IPS-18c (cell line): ENCODE data around the gene TLN1.

Experiments
- H3K4me3 ChIP-seq: 2 replicates; pipeline ENCODE4 v1.7.0; 2013; ENCODE audit warnings: low read depth, mild to moderate bottlenecking, low read length, moderate library complexity; ENCODE audit not compliant: insufficient read depth
- H3K9me3 ChIP-seq: one replicate; pipeline ENCODE4 v1.6.1; 2013; ENCODE audit warnings: mild to moderate bottlenecking, low read length, moderate library complexity; ENCODE audit not compliant: control insufficient read depth, insufficient read depth

Gene TLN1

DNA sequence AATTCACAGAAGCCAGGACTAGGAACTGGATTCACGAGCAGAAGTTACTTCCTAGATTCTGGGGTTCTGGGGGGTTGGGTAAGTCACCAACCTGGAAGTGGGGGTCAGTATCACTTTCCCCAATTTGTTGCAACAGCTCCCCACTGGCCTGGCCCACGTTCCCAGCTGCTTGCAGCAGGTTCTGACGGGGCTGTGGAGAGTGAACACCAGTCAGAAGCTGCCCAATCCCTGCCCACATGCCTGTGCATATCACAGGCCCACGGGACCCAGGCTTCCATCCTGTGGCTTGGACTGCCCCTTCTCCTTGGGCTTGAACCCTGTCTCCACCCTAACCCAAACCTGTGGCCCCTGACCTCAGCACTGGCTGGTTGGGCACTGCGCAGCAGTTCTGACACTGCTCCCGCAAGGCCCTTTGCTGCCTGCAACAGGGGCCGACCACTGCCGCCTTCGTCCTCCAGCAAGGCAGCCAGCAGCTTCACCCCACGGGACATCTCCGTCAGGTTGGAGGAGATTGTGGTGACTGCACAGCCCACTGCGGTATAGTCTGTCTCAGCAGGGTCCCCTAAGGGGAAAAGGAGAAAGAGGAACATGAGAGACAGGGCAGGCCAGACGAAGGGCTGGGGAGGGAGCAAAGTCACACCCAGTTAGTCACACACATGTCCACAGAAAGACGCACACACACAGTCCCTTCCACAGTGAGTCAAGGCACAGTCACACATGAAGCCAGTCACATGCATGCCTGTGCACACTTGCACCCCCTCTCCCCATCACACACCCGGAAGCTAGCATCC is 13.1 kb downstream of the TLN1 start:
- Histone ChIP-seq H3K4me3 (no peak overlapping the region), H3K9me3 (no peaks in the 10 kb centered on the region)

- Histone ChIP-seq H3K4me3 (no peak overlapping the region), H3K9me3 (no peaks in the 10 kb centered on the region)
Observed at GRCh38 chr9:35717132-35717870, 14.7 kb downstream of the TLN1 start.

DNA sequence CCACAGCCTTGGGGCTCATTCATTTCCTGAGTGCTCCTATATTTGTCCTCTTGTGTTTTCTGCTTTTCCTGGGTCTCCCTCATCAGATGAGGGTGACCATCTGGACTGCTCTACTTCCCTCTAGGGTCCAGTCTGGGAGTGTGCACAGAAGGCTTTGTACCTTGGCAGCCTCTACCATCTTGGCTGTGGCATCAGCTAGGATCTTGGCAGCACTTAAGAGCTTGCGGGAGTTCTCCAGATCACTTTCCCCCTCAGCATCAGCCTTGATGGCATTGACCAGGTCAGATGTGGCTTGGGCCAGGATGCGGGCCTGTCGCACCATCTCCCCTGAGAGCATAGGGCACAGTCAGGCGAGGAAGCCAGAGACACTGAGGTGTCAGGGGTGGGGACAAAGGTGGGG is 15.8 kb downstream of the TLN1 start:
- no peak overlapping the region for H3K4me3 ChIP-seq
- no peaks in the 10 kb centered on the region for H3K9me3 ChIP-seq

DNA sequence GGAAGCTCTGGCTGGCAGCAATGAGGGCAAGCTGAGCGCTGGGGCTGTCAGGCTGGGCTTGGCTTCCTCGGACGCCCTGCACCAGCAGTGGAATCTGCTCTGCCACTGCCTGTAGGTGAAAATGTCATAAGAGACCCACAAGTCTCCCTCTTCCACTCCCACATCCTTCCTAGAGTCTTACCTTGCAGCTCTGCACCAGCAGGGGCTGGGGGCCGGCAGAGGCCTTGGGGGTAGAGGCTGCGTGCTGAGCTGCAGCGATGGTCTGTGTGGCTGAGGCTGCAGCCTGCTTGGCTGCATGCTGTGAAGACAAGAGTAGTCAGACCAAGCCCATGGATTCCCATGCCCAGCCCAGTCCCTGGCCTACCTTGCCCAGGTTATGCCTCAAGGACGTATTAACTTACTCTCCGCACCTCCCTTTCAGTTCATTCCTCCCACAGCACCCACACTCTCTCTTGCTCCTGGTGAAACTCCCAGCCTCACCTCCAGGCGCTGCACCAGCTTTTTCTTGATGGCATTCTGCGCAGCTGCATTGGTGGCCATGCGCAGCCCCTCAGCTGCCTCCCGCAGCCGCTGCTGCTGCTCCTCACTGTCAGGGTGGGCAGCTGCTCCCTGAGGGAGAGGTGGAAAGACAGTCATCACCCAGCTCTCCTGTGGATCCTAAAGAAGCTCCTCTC is 17.3 kb downstream of the TLN1 start:
- Histone ChIP-seq H3K9me3 (no peaks in the 10 kb centered on the region), H3K4me3 (no peak overlapping the region)

DNA sequence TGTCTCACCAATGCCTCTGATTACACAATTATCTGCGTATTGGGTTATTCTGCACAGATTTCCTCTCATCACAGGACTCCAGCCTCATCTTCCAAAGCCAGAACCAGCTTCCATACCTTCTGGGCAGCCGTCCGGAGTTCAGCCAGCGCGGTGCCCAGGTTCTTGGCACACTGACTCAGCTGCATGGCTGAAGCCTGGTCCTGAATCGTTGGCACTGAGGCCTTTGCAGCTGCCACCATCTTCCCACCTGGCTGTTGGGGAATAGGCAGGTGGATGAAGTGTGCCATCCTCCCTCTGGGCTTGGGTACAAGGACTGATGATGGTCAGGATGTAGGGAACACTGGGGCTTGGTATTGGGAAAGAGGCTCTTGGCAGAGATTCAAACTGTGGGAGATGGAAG is 17.9 kb downstream of the TLN1 start:
- H3K4me3 ChIP-seq = no peak overlapping the region
- H3K9me3 ChIP-seq = no peaks in the 10 kb centered on the region

DNA sequence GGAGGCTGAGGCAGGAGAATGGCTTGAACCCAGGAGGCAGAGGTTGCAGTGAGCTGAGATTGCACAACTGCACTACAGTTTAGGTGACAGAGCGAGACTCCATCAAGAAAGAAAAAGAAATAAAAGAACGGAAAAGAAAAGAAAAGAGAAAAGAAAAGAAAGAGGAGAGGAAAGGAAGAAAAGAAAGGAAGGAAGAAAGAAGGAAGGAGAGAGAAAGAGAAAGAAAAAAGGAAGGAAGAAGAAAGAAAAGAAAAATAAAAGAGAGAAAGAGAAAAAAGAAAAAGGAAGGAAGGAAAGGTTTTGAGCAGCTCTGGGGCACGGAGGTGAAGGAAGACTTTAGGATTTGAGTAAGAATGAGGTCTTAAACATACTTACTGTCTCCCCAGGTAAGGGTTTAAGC is 18.4 kb downstream of the TLN1 start:
- Histone ChIP-seq H3K9me3 (no peaks in the 10 kb centered on the region), H3K4me3 (no peak overlapping the region)

DNA sequence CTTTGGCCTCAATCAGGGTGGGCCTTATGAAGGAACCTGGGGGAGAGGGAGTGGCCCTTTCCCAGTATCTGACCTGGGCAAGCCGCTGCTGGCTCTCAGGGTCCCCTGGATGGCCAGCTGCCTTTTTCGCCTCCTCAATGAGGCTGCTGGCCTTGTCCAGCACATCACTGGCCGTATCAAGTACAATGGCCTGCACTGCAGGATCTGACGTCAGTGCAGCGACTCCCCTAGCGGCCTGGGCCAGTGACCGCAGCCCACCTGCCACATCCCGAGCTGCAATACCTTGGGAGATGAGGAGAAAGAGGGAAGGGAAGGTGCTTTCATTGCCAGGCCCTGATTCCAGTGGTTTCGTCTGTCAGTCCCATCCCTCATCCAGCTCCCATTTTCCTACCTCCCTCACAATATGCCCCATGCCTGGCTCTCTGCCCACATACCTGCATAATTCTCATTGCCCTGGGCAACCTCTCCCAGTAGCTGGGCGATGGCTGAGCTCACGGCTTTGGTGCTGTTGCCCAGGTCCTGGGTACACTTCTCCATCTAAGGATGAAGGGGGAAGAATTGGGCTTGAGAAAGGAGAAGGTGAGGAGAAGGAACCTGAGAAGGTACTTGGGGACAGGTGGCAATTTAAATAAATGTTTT is 19.1 kb downstream of the TLN1 start:
- H3K4me3 ChIP-seq = no peak overlapping the region
- no peaks in the 10 kb centered on the region for H3K9me3 ChIP-seq

- no peak overlapping the region for H3K4me3 ChIP-seq
- no peaks in the 10 kb centered on the region for H3K9me3 ChIP-seq
Observed at GRCh38 chr9:35711501-35712428, 20.2 kb downstream of the TLN1 start.

DNA sequence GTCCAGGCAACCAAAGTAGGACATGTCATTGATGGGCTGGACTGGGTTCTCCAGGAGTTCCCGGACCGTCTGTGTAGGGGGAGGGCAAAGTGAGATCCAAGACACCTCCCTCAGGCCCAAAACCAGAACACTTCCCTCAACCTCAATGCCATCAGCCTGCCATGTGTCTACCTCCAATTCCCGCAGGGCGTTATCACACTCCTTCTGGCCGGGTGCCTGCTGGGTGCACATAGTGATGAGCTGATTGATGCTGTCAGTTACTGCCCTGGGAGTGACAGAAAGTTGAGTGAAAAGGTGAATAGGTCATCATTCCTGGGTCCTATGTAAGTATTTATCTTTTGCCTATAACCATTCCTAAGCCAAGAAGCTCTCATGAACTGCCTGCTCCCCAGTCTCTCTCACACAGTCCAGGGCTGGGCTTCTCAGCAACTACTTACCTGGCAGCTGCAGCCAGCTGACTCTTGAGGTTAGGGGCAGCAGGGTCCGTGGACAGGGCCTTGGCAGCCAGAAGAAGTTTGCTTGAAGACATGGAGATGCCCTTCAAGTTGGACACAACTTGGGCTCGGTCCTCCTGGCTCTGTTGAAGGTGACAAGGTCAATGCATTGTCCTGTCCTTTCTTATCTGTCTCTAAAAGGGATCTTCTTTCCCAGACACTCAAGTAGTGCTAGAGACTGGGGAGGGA is 21.0 kb downstream of the TLN1 start:
- Histone ChIP-seq H3K9me3 (no peaks in the 10 kb centered on the region), H3K4me3 (no peak overlapping the region)

- H3K4me3 ChIP-seq = no peak overlapping the region
- H3K9me3 ChIP-seq = no peaks in the 10 kb centered on the region
Observed at GRCh38 chr9:35708146-35708545, 23.8 kb downstream of the TLN1 start.

DNA sequence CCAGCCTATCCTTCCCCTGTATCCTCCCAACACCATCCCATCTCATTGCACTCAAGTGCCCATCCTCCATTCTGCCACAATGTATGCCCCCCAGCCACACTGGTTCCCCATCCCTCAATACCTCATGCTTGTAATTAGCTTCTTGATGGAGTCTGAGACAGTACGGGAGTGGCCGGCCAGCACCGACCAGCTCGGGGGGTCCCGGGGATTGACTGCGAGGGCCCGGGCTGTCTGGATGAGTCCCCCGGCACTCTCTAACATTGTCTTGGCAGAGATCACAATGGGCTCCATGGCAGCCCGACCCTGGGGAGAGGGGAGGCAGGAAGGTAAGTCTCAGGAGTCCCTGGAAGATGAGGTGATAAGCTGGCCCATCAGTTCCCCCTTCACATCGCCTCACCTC is 25.0 kb downstream of the TLN1 start:
- H3K9me3 ChIP-seq = no peaks in the 10 kb centered on the region

GRCh38 chr9:35705836-35706430 is 26.1 kb downstream of the TLN1 start:
- no peak overlapping the region for H3K4me3 ChIP-seq
- no peaks in the 10 kb centered on the region for H3K9me3 ChIP-seq

More for the DNA sequence above, 25.0 kb downstream of the TLN1 start:
- no peak overlapping the region for H3K4me3 ChIP-seq

DNA sequence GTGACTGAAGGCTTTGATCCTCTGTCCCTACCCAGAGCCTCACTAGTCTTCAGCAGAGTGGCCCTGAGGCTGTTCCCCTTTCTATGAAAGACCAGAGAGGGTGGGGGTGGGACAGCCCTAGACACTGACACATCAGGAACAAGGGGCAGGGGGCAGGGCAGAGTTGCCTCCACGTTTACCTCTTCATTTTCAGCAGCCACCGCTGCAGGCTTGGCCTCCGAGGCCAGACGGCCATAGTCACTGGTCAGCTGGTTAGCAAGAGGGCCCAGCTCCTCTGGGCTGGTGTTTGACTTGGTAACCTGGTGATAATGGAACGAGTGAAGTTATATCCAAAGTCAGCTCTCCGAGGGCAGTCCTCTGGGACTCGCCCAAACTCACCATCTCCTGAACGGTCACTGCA is 26.6 kb downstream of the TLN1 start:
- H3K4me3 ChIP-seq = no peak overlapping the region
- H3K9me3 ChIP-seq = no peaks in the 10 kb centered on the region

GRCh38 chr9:35703906-35704672 is 27.9 kb downstream of the TLN1 start:
- no peaks in the 10 kb centered on the region for H3K9me3 ChIP-seq
- H3K4me3 ChIP-seq = no peak overlapping the region

DNA sequence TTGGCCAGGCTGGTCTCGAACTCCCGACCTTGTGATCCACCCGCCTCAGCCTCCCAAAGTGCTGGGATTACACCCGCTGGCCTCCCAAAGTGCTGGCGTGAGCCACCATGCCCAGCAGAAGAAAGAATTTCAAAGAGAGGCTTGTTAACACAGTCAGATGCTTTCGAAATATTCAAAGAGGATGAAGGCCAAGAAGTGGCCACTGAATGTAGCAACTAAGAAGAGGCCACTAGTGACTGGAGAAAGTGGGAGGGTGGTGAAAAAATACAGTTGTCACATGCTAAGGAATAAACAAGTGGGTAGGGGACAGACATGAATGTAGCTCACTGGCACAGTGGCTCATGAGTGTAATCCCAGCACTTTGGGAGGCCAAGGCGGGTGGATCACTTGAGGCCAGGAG is 29.3 kb downstream of the TLN1 start:
- no peak overlapping the region for H3K4me3 ChIP-seq
- no peaks in the 10 kb centered on the region for H3K9me3 ChIP-seq
